ENCODE measurements around the gene CCDC88B.

Gene CCDC88B

DNA sequence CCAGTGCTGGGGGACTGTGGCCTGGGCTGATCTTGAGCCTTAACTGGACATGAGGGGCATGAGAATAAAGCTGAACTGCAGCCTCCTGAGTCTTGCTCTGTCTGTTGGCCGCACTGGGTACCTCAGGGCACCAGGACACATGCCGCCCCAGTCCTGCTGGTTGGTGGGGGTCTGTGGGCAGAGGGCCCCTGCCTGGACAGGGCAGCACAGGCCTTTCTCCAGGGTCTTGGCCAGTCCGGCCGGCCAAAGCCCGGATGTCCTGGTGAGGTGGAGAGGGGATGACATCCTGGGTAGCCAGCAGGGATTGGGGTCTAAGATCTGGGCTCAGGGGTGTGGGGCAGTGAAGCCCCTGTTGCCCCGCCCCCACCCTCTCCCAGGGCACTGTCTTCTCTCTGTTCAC, 17.4 kb downstream of the CCDC88B start:
- Histone ChIP-seq H3K18ac (ENCODE audit: low read length) (peak overlapping the region; percentile 92), H2AK5ac (ENCODE audit: low read depth, low read length) (peak overlapping the region; percentile 77), H4K8ac (ENCODE audit: low read depth, low read length) (peak overlapping the region; percentile 65), H2AFZ (ENCODE audit: low read length) (peak overlapping the region; percentile 35), H2BK15ac (ENCODE audit: low read length) (peak overlapping the region; percentile 52), H3K23ac (ENCODE audit: low read depth, low read length, poor library complexity) (peak overlapping the region; percentile 43), H3K4me2 (ENCODE audit: insufficient read depth, low read length, poor library complexity, severe bottlenecking) (no peak overlapping the region), H3K14ac (ENCODE audit: low read length) (peak overlapping the region; percentile 38), H3K4ac (ENCODE audit: low read length) (no peak overlapping the region), H4K91ac (ENCODE audit: low read depth, low read length, poor library complexity) (no peak overlapping the region), H3K27me3 (ENCODE audit: control insufficient read depth in 3 of 3, insufficient read depth in 3 of 3, low read depth in 1 of 3, low read length in 3 of 3) (no peaks in the 10 kb centered on the region), H2BK120ac (ENCODE audit: low read depth, low read length) (peak overlapping the region; percentile 61), H3K9me3 (replicated peaks in 1 of 2; ENCODE audit: control insufficient read depth in 2 of 2, insufficient read depth in 1 of 2, low read depth in 1 of 2, low read length in 2 of 2) (no peaks in the 10 kb centered on the region), H3K4me1 (ENCODE audit: control insufficient read depth in 2 of 2, insufficient read depth in 1 of 2, low read depth in 1 of 2, low read length in 2 of 2) (peaks cover 28 to 33% of the 10 kb centered on the region in 2 donors), H3K79me1 (ENCODE audit: low read depth, low read length) (peaks cover 8% of the 10 kb centered on the region), H3K4me3 (ENCODE audit: low read length in 2 of 2) (no peak overlapping the region), H3K9ac (ENCODE audit: low read depth, low read length, poor library complexity) (peak overlapping the region; percentile 30), H3K36me3 (replicated peaks in 1 of 2; ENCODE audit: control insufficient read depth in 2 of 2, insufficient read depth in 2 of 2, low read length in 2 of 2) (peaks cover 7 to 23% of the 10 kb centered on the region in 2 donors), H2BK5ac (ENCODE audit: low read length) (peak overlapping the region; percentile 82), H3K27ac (replicated peaks; ENCODE audit: low read length) (no peak overlapping the region), H2BK12ac (ENCODE audit: low read length) (peak overlapping the region; percentile 90)
- no peak for DNase-seq (ENCODE audit: low spot score)
- WGBS, 2 donors (ENCODE audit: extremely low coverage in 2 of 2, insufficient read length in 2 of 2, insufficient replicate concordance in 1 of 2) = no CpG with 5 or more reads among the region's 6 CpGs

GRCh38 chr11:64357904-64358535, 18.0 kb downstream of the CCDC88B start:
- Histone ChIP-seq H2BK5ac (ENCODE audit: low read length) (peak overlapping the region; percentile 11), H4K91ac (ENCODE audit: low read depth, low read length, poor library complexity) (peak overlapping the region; percentile 22), H3K27ac (replicated peaks; ENCODE audit: low read length) (no peak overlapping the region), H3K36me3 (replicated peaks in 1 of 2; ENCODE audit: control insufficient read depth in 2 of 2, insufficient read depth in 2 of 2, low read length in 2 of 2) (peaks cover 7 to 27% of the 10 kb centered on the region in 2 donors), H2BK15ac (ENCODE audit: low read length) (peak overlapping the region; percentile 52), H3K4me1 (ENCODE audit: control insufficient read depth in 2 of 2, insufficient read depth in 1 of 2, low read depth in 1 of 2, low read length in 2 of 2) (peaks cover 28 to 33% of the 10 kb centered on the region in 2 donors), H3K23ac (ENCODE audit: low read depth, low read length, poor library complexity) (peak overlapping the region; percentile 81), H2AFZ (ENCODE audit: low read length) (peak overlapping the region; percentile 99), H3K9ac (ENCODE audit: low read depth, low read length, poor library complexity) (no peak overlapping the region), H3K4me2 (ENCODE audit: insufficient read depth, low read length, poor library complexity, severe bottlenecking) (peak overlapping the region; percentile 93), H3K4me3 (ENCODE audit: low read length in 2 of 2) (peak overlapping the region; percentile 27 to 96), H4K8ac (ENCODE audit: low read depth, low read length) (peak overlapping the region; percentile 72), H3K9me3 (replicated peaks in 1 of 2; ENCODE audit: control insufficient read depth in 2 of 2, insufficient read depth in 1 of 2, low read depth in 1 of 2, low read length in 2 of 2) (no peaks in the 10 kb centered on the region), H2AK5ac (ENCODE audit: low read depth, low read length) (peak overlapping the region; percentile 77), H2BK12ac (ENCODE audit: low read length) (peak overlapping the region; percentile 97), H3K4ac (ENCODE audit: low read length) (peak overlapping the region; percentile 77), H3K18ac (ENCODE audit: low read length) (peak overlapping the region; percentile 92), H3K27me3 (ENCODE audit: control insufficient read depth in 3 of 3, insufficient read depth in 3 of 3, low read depth in 1 of 3, low read length in 3 of 3) (no peaks in the 10 kb centered on the region), H2BK120ac (ENCODE audit: low read depth, low read length) (no peak overlapping the region), H3K14ac (ENCODE audit: low read length) (peak overlapping the region; percentile 42), H3K79me1 (ENCODE audit: low read depth, low read length) (peaks cover 8% of the 10 kb centered on the region)
- DNase-seq (ENCODE audit: low spot score) = no peak
- no CpG with 5 or more reads among the region's 13 CpGs for WGBS, 2 donors (ENCODE audit: extremely low coverage in 2 of 2, insufficient read length in 2 of 2, insufficient replicate concordance in 1 of 2)

- Histone ChIP-seq H3K36me3 (replicated peaks in 1 of 2; ENCODE audit: control insufficient read depth in 2 of 2, insufficient read depth in 2 of 2, low read length in 2 of 2) (peaks cover 7 to 32% of the 10 kb centered on the region in 2 donors), H2BK15ac (ENCODE audit: low read length) (peak overlapping the region; percentile 52), H3K18ac (ENCODE audit: low read length) (peak overlapping the region; percentile 92), H2BK12ac (ENCODE audit: low read length) (peak overlapping the region; percentile 47), H3K27me3 (ENCODE audit: control insufficient read depth in 3 of 3, insufficient read depth in 3 of 3, low read depth in 1 of 3, low read length in 3 of 3) (no peaks in the 10 kb centered on the region), H3K9me3 (replicated peaks in 1 of 2; ENCODE audit: control insufficient read depth in 2 of 2, insufficient read depth in 1 of 2, low read depth in 1 of 2, low read length in 2 of 2) (no peaks in the 10 kb centered on the region), H3K4ac (ENCODE audit: low read length) (peak overlapping the region; percentile 0), H2AK5ac (ENCODE audit: low read depth, low read length) (peak overlapping the region; percentile 77), H3K9ac (ENCODE audit: low read depth, low read length, poor library complexity) (no peak overlapping the region), H2BK120ac (ENCODE audit: low read depth, low read length) (no peak overlapping the region), H2BK5ac (ENCODE audit: low read length) (peak overlapping the region; percentile 94), H3K4me3 (ENCODE audit: low read length in 2 of 2) (peak overlapping the region; percentile 90 to 96), H3K4me1 (ENCODE audit: control insufficient read depth in 2 of 2, insufficient read depth in 1 of 2, low read depth in 1 of 2, low read length in 2 of 2) (peaks cover 28 to 31% of the 10 kb centered on the region in 2 donors), H3K23ac (ENCODE audit: low read depth, low read length, poor library complexity) (peak overlapping the region; percentile 81), H4K8ac (ENCODE audit: low read depth, low read length) (peak overlapping the region; percentile 72), H4K91ac (ENCODE audit: low read depth, low read length, poor library complexity) (no peak overlapping the region), H3K79me1 (ENCODE audit: low read depth, low read length) (peaks cover 8% of the 10 kb centered on the region), H2AFZ (ENCODE audit: low read length) (peak overlapping the region; percentile 99), H3K4me2 (ENCODE audit: insufficient read depth, low read length, poor library complexity, severe bottlenecking) (peak overlapping the region; percentile 93), H3K14ac (ENCODE audit: low read length) (peak overlapping the region; percentile 42), H3K27ac (replicated peaks; ENCODE audit: low read length) (no peak overlapping the region)
- DNase-seq (ENCODE audit: low spot score) = no peak
- no CpG with 5 or more reads among the region's 7 CpGs for WGBS, 2 donors (ENCODE audit: extremely low coverage in 2 of 2, insufficient read length in 2 of 2, insufficient replicate concordance in 1 of 2)
These were observed 18.5 kb downstream of the CCDC88B start for GRCh38 chr11:64358536-64358906.

GRCh38 chr11:64358907-64359711, 19.1 kb downstream of the CCDC88B start, which contains the start of gene RPS6KA4:
TSS of gene RPS6KA4 (plus strand) at chr11:64359162. CDS start at chr11:64359236, 74 bp downstream.
- H3K18ac ChIP-seq (ENCODE audit: low read length) = peak within 1 kb of the TSS; percentile 100
- H4K8ac ChIP-seq (ENCODE audit: low read depth, low read length) = peak within 1 kb of the TSS; percentile 72
- H4K91ac ChIP-seq (ENCODE audit: low read depth, low read length, poor library complexity) = peak within 1 kb of the TSS; percentile 95
- H2BK15ac ChIP-seq (ENCODE audit: low read length) = peak within 1 kb of the TSS; percentile 83
- no peaks in the 10 kb centered on the region for H3K9me3 ChIP-seq (replicated peaks in 1 of 2; ENCODE audit: control insufficient read depth in 2 of 2, insufficient read depth in 1 of 2, low read depth in 1 of 2, low read length in 2 of 2)
- H3K14ac ChIP-seq (ENCODE audit: low read length) = peak within 1 kb of the TSS; percentile 94
- DNase-seq (ENCODE audit: low spot score) = peak; percentile 57
- H3K4ac ChIP-seq (ENCODE audit: low read length) = peak within 1 kb of the TSS; percentile 98
- H3K36me3 ChIP-seq (replicated peaks in 1 of 2; ENCODE audit: control insufficient read depth in 2 of 2, insufficient read depth in 2 of 2, low read length in 2 of 2) = peaks cover 7 to 38% of the 10 kb centered on the region in 2 donors
- peak within 1 kb of the TSS; percentile 90 to 96 for H3K4me3 ChIP-seq (ENCODE audit: low read length in 2 of 2)
- peak within 1 kb of the TSS; percentile 98 for H2AK5ac ChIP-seq (ENCODE audit: low read depth, low read length)
- peak within 1 kb of the TSS; percentile 97 for H2BK12ac ChIP-seq (ENCODE audit: low read length)
- H3K9ac ChIP-seq (ENCODE audit: low read depth, low read length, poor library complexity) = peak within 1 kb of the TSS; percentile 99
- peak within 1 kb of the TSS; percentile 93 for H3K4me2 ChIP-seq (ENCODE audit: insufficient read depth, low read length, poor library complexity, severe bottlenecking)
- H3K23ac ChIP-seq (ENCODE audit: low read depth, low read length, poor library complexity) = peak within 1 kb of the TSS; percentile 97
- H2BK5ac ChIP-seq (ENCODE audit: low read length) = peak within 1 kb of the TSS; percentile 94
- WGBS, 2 donors (ENCODE audit: extremely low coverage in 2 of 2, insufficient read length in 2 of 2, insufficient replicate concordance in 1 of 2) = no CpG with 5 or more reads among the region's 70 CpGs
- peak within 1 kb of the TSS; percentile 99 for H2AFZ ChIP-seq (ENCODE audit: low read length)
- no peak within 1 kb of the TSS for H3K27ac ChIP-seq (replicated peaks; ENCODE audit: low read length)
- peak within 1 kb of the TSS; percentile 98 for H2BK120ac ChIP-seq (ENCODE audit: low read depth, low read length)
- H3K27me3 ChIP-seq (ENCODE audit: control insufficient read depth in 3 of 3, insufficient read depth in 3 of 3, low read depth in 1 of 3, low read length in 3 of 3) = no peaks in the 10 kb centered on the region
- H3K4me1 ChIP-seq (ENCODE audit: control insufficient read depth in 2 of 2, insufficient read depth in 1 of 2, low read depth in 1 of 2, low read length in 2 of 2) = peaks cover 28% of the 10 kb centered on the region in 2 donors
- peaks cover 6% of the 10 kb centered on the region for H3K79me1 ChIP-seq (ENCODE audit: low read depth, low read length)

Data from neuronal stem cell (in vitro differentiated cells).